ENCODE measurements around the gene ZNF709. TPM values are rescaled to one million over a fixed set of nuclear protein-coding genes. Genes with fewer than 3 reads are reported as not detected.

The ZNF709 gene
- total RNA-seq (ENCODE audit: low replicate concordance), result 10.9 and 14.6 TPM in 2 replicates

- Histone ChIP-seq H2AFZ (replicated peaks) (peak within 1 kb of the TSS; percentile 86), H3F3A (ENCODE audit: low read depth) (peaks cover 9% of the 10 kb centered on the region), H3K4me1 (peaks cover 7% of the 10 kb centered on the region), H3K27ac (peak within 1 kb of the TSS; percentile 68), H3K36me3 (no peaks in the 10 kb centered on the region), H3K79me2 (ENCODE audit: low read depth) (peaks cover 39% of the 10 kb centered on the region), H3K4me2 (peak within 1 kb of the TSS; percentile 92), H3K9me3 (ENCODE audit: low read depth) (no peaks in the 10 kb centered on the region), H3K4me3 (peak within 1 kb of the TSS; percentile 78), H3K27me3 (no peaks in the 10 kb centered on the region), H4K20me1 (ENCODE audit: low read depth) (no peaks in the 10 kb centered on the region), H3K9ac (peak within 1 kb of the TSS; percentile 84)
- Mint-ChIP-seq H3K4me3 (peak within 1 kb of the TSS; percentile 88), H3K27me3 (ENCODE audit: insufficient read depth, low read depth) (peaks cover 4% of the 10 kb centered on the region), H3K36me3 (peaks cover 22% of the 10 kb centered on the region), H3K4me1 (peaks cover 22% of the 10 kb centered on the region), H3K27ac (peak within 1 kb of the TSS; percentile 97), H3K9me3 (peaks cover 35% of the 10 kb centered on the region)
- TF ChIP-seq EZH2phosphoT487 (IDR thresholded peaks at IDR 0.05) (no peak), EZH2 (IDR thresholded peaks at IDR 0.05) (peak; percentile 22)
- DNase-seq (ENCODE audit: low spot score), result peak; percentile 97
Measured at GRCh38 chr19:12484371-12485051, at the start of gene ZNF709. Gene ZNF709 (minus strand): TSS chr19:12484816. CDS start chr19:12484657, 159 bp downstream.

- Histone ChIP-seq H3K4me1 (no peaks in the 10 kb centered on the region), H3K36me3 (peaks cover 70% of the 10 kb centered on the region), H3K27ac (no peak overlapping the region), H3K9me3 (ENCODE audit: low read depth) (peaks cover 86% of the 10 kb centered on the region), H3K79me2 (ENCODE audit: low read depth) (peaks cover 24% of the 10 kb centered on the region), H3F3A (ENCODE audit: low read depth) (peaks cover 25% of the 10 kb centered on the region), H3K4me3 (peak overlapping the region; percentile 15), H2AFZ (replicated peaks) (no peak overlapping the region), H4K20me1 (ENCODE audit: low read depth) (no peaks in the 10 kb centered on the region), H3K4me2 (no peak overlapping the region), H3K27me3 (peaks cover 12% of the 10 kb centered on the region), H3K9ac (no peak overlapping the region)
- Mint-ChIP-seq H3K27ac (no peak overlapping the region), H3K36me3 (peaks cover 83% of the 10 kb centered on the region), H3K4me3 (no peak overlapping the region), H3K27me3 (ENCODE audit: insufficient read depth, low read depth) (peaks cover 11% of the 10 kb centered on the region), H3K4me1 (no peaks in the 10 kb centered on the region), H3K9me3 (peaks cover 90% of the 10 kb centered on the region)
- DNase-seq (ENCODE audit: low spot score), result peak; percentile 8
- TF ChIP-seq, protein P1, sequence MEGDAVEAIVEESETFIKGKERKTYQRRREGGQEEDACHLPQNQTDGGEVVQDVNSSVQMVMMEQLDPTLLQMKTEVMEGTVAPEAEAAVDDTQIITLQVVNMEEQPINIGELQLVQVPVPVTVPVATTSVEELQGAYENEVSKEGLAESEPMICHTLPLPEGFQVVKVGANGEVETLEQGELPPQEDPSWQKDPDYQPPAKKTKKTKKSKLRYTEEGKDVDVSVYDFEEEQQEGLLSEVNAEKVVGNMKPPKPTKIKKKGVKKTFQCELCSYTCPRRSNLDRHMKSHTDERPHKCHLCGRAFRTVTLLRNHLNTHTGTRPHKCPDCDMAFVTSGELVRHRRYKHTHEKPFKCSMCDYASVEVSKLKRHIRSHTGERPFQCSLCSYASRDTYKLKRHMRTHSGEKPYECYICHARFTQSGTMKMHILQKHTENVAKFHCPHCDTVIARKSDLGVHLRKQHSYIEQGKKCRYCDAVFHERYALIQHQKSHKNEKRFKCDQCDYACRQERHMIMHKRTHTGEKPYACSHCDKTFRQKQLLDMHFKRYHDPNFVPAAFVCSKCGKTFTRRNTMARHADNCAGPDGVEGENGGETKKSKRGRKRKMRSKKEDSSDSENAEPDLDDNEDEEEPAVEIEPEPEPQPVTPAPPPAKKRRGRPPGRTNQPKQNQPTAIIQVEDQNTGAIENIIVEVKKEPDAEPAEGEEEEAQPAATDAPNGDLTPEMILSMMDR (IDR thresholded peaks at IDR 0.05), result no peak
- TF ChIP-seq EZH2phosphoT487 (IDR thresholded peaks at IDR 0.05), result no peak
- TF ChIP-seq EZH2 (IDR thresholded peaks at IDR 0.05), result no peak
Measured at GRCh38 chr19:12527034-12527836, 42.6 kb upstream of the ZNF709 start.

DNA sequence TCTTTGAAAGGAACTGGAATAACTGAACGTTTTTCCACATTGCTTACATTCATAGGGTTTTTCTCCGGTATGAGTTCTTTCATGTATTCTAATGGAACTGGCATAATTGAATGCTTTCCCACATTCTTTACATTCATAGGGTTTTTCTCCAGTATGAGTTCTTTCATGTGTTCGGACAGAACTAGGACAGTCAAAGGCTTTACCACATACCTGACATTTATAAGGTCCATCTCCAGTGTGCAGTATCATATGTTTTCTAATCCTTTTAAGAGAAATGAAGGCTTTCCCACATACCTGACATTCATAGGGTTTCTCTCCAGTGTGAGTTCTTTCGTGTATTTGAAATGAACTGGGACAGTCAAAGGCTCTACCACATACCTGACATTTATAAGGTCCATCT is 41.9 kb upstream of the ZNF709 start:
- Histone ChIP-seq H3K4me1 (no peaks in the 10 kb centered on the region), H3F3A (ENCODE audit: low read depth) (peaks cover 25% of the 10 kb centered on the region), H3K79me2 (ENCODE audit: low read depth) (peaks cover 20% of the 10 kb centered on the region), H3K27ac (no peak overlapping the region), H3K9ac (no peak overlapping the region), H3K36me3 (peaks cover 69% of the 10 kb centered on the region), H3K4me3 (peak overlapping the region; percentile 15), H2AFZ (replicated peaks) (no peak overlapping the region), H3K27me3 (peaks cover 12% of the 10 kb centered on the region), H3K9me3 (ENCODE audit: low read depth) (peaks cover 84% of the 10 kb centered on the region), H4K20me1 (ENCODE audit: low read depth) (no peaks in the 10 kb centered on the region), H3K4me2 (no peak overlapping the region)
- no peak overlapping the region for H3K27ac Mint-ChIP-seq
- no peak overlapping the region for H3K4me3 Mint-ChIP-seq
- no peaks in the 10 kb centered on the region for H3K4me1 Mint-ChIP-seq
- H3K27me3 Mint-ChIP-seq (ENCODE audit: insufficient read depth, low read depth), result peaks cover 11% of the 10 kb centered on the region
- DNase-seq (ENCODE audit: low spot score), result no peak
- TF ChIP-seq EZH2 (IDR thresholded peaks at IDR 0.05) (no peak), EZH2phosphoT487 (IDR thresholded peaks at IDR 0.05) (no peak)
- TF ChIP-seq, protein P1 (IDR thresholded peaks at IDR 0.05), result no peak
- H3K36me3 Mint-ChIP-seq, result peaks cover 86% of the 10 kb centered on the region
- peaks cover 93% of the 10 kb centered on the region for H3K9me3 Mint-ChIP-seq
